HG03432 (cell line): Measurements from ENCODE around the gene KLHL6.
"Not testable (repeated sequence)": the region's sequence is repeated elsewhere in the genome, so short reads cannot be mapped to it uniquely, and the experiment has no call there.

ENCODE experiments used
- ATAC-seq: cut with Tn5 transposase; IDR thresholded peaks from one replicate; pipeline ENCODE4 v1.9.1; 2021; ENCODE audit warnings: mild to moderate bottlenecking, moderate library complexity; ENCODE audit not compliant: unreplicated experiment

Gene KLHL6

GRCh38 chr3:183533412-183534132, 21.9 kb downstream of the KLHL6 start:
- ATAC-seq: peak; percentile 66

- ATAC-seq: no peak
Observed at GRCh38 chr3:183532620-183533411, 22.7 kb downstream of the KLHL6 start.

GRCh38 chr3:183529717-183530116, 25.8 kb downstream of the KLHL6 start:
- no peak for ATAC-seq

DNA sequence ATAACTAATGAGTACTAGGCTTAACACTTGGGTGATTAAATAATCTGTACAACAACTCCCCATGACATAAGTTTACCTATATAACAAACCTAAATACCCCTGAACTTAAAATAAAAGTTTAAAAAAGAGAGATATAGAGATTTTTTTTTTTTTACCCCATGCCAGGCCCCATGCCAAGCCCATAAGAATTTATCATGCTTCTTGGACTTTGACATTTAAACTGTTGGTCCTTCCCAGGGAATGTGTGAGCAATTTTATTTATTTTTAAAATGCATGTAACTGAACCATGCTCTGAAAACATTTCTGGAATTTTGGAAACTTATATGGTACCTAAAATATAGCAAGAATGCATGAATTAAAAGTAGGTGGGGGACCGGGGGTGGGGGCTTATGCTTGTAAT, 26.3 kb downstream of the KLHL6 start:
- no peak for ATAC-seq

- ATAC-seq: not testable (repeated sequence)
Observed at GRCh38 chr3:183528758-183529157, 26.7 kb downstream of the KLHL6 start.

DNA sequence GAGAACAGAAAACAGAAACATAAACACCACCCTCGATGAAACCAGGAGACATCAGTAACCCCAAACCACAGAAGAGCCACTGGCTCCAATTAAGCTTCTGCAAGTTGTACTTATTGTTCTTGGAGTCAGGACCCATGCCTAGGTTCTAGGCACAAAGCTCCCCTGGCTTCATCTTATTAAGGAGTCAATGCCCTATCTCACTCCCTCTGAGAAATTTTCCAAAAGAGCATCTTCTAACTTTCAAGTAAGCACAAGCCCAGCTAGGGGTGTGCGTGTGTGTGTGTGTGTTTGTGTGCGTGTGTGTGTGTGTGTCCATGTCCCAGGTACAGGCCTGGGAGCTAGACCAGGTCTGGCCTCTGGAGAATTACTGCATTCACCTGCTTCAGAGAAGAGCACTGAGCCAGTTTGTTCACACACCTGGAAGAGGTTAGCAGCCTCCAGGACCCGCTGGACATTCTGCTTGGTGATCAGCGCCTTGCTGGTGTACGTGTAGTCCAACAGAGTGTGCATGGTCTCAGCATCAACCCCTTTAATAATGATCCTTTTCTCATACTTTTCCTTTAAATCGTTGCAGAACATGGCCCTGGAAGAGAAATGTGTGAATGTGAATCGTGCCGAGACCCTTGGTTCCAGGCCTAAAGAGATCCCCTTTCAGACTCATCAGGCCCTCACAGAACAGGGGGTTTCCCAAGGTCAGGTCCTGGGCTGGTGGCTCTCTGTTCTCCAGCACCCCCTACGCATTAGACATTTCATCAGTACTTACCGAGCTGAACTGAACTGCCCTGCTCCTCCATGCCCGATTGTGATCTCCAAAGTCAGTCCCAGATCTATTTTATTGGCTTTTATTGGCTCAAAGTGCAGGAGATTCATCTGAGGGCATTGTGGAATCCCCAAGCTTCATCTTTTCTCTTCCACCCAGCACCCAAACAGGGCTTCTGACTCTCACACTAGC, 27.8 kb downstream of the KLHL6 start:
- ATAC-seq: peak; percentile 78

- ATAC-seq: peak; percentile 20
Observed at GRCh38 chr3:183526838-183527427, 28.6 kb downstream of the KLHL6 start.

- no peak for ATAC-seq
Observed at GRCh38 chr3:183524476-183524875, 31.0 kb downstream of the KLHL6 start.

DNA sequence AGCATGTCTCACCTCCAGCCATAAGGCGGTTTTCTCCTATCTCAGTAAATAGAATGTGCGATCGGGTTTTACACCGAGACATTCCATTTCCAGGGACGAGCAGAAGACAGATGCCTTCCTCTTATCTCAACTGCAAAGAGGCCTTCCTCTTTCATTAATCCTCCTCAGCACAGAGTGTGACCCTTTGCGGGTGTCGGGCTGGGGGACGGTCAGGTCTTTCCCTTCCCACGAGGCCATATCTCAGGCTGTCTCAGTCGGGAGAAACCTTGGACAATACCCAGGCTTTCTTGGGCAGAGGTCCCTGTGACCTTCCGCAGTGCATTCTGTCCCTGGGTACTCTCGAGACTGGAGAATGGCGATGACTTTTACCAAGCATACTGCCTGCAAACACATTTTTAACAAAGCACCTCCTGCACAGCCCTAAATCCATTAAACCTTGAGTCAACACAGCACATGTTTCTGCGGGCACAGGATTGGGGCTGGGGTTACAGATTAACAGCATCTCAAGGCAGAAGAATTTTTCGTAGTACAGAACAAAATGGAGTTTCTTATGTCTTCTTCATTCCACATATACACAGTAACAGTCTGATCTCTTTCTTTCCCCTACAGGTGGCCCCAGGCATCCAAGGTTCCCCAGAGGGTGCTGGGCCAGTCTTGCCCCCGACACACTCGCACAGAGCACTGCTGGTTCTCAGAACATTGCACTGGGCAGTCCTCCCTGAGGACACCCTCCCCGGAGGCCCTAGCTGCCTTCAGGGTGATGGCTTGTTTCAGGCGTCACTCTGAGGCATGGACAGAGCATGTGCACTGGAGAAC, 34.6 kb downstream of the KLHL6 start:
- not testable (repeated sequence) for ATAC-seq

DNA sequence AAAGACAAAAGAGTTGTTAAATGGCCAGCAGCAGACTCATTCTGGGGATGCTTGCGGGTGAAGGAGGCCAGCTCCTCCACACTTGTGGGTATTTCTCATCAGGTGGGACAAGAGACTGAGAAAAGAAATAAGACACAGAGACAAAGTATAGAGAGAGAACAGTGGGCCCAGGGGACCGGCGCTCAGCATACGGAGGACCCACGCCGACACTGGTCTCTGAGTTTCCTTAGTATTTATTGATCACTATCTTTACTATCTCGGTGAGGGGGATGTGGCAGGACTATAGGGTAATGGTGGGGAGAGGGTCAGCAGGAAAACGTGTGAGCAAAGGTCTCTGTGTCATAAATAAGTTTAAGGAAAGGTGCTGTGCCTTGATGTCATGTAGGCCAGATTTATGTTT, 35.2 kb downstream of the KLHL6 start:
- not testable (repeated sequence) for ATAC-seq

DNA sequence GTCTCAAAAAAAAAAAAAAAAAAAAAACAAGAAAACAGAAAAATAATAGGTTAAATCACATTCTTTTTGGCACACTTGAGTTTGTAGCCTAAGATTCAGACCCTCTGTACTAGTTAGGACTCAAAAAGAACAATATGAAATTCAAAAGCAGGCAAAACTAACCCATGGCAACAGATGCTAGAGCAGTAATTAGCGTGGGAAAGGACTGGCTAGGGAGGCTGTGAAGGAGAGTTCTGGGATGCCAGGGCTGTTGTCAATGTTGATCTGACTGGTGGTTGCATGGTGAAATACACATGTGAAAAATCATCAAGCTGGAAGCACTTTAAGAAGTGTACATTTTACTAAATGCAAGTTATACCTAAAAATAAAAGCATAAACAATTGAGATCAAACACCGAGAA, 35.6 kb downstream of the KLHL6 start:
- ATAC-seq: no peak

GRCh38 chr3:183518491-183519251, 36.8 kb downstream of the KLHL6 start:
- ATAC-seq: no peak

DNA sequence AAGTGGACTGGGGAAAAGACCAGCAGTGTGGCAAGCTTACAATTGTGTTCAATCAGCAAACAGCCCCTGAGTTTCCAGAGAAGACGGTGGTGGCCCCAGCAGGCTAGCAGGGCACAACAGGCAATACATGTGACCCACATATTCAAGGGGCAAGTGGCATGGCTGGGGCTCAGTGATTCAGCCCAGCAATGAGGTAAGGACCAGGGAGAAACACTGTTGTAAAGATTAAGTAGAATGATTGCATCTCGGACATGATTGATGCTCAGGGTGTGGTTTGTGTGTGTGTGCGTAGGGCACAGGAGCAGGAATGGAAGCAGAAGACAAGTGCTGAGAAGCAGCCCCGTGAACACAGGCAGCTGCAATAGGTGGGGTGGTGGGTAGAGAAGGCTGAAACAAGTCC, 37.9 kb downstream of the KLHL6 start:
- no peak for ATAC-seq

DNA sequence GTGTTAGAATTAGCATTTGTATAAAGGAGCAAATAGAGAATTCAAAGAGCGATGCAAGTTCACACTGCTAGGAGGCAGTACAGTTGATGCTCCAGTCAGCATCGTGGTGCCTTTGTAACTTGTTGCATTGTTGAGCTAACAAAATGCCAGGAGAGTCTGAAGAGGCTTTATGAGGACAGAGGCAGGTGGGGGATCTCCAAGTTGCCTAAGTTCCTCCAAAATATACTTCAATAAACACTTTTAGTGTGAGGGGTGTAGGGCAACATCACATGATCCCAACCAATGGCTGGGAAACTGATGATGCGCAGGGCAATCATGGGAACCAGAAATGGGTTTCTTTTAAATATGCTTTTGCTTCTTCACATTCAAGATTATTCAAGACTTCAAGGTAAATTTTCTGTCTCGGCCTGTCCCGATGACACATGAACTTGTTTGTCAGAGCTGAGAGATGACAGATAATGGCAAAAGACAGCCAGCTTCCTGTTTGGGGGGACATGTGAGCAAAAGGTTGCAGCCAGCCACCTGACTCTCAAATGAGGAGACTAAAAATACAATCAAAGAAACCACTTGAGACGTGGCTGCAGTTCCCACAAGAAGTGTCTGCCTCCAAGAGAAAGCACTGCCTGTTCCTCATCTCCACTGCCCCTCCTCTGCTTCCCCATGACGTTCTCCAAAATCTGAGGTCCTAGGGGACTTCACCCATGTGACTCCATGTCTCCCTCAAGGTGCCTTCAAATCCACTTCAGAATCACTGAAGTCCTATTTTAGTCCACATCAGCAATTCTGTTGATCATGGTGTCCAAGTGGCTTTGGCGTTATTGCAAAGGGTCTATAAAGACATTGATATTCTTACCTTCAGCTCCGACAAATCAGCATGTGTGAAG, 39.3 kb downstream of the KLHL6 start:
- ATAC-seq: peak; percentile 78

DNA sequence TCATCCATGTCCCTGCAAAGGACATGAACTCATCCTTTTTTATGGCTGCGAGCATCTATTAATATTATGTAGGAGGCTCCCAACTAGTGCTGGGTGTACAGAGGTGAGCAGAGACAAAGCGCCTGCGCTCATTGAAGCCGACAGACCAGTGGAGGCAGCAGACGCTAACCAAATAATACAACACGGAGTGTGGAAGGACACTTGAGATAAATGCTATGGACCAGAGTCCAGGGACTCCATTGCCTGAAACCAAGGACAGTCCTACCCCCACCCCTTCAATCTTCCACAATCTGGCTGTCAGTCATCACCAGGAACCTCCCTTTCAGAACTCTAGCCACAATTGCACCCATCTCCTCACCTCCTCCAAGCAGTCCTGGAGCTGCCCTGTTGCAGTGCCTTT, 41.5 kb downstream of the KLHL6 start:
- no peak for ATAC-seq

DNA sequence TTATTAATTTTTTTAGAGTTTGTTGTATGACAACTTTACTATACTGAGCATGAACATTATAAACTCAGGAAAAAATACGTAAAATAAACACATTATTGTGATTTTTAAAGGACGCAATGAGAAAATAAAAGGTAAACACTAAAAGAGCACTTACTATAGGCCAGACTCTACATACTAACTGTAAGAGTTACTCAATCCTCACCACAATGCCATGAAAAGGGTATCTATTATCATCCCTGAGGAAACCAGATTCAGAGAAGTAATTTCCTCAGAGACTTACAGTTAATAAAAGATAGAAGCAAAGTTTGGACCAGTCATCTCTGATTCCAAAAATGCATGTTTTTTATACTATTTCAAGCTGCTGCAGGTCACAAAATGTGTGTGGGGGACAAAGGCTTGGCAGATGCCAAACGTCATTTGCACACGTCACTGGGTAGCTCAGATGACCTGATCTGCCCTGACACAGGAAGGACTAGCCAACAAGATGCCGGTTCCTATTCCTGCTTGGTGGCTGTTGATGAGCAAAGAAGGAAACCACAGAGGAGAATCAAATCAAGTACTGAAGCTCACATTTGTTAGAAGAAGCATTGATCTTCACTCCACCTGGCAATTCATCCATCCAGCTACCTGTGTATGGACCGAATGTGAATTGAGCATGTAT, 42.3 kb downstream of the KLHL6 start:
- no peak for ATAC-seq

GRCh38 chr3:183511286-183512131, 44.0 kb downstream of the KLHL6 start:
- peak; percentile 31 for ATAC-seq
